Measurements from ENCODE around the gene STIMATE.

STIMATE gene

GRCh38 chr3:52793702-52794611 is 103.4 kb downstream of the STIMATE start:
- TF ChIP-seq LEF1 (IDR thresholded peaks at IDR 0.05; ENCODE audit: borderline replicate concordance) = no peak
- no peak for TF ChIP-seq ARNT (IDR thresholded peaks at IDR 0.05)
- no peak for TF ChIP-seq SP1 (IDR thresholded peaks at IDR 0.05)
- ChIA-PET POLR2A (interaction anchor here (0.8 to 1.6 kb wide), 2 partner anchors 15 to 23 kb away, joined by 3 to 8 read pairs; partner anchors contain the start of gene NEK4), CTCF (interaction anchor here (2.5 kb wide), 1 partner anchor 27 kb away, joined by 10 read pairs; no protein-coding TSS in a partner anchor)
- DNase-seq (ENCODE audit: extremely low spot score) = no peak

GRCh38 chr3:52792961-52793695 is 104.2 kb downstream of the STIMATE start:
- ChIA-PET CTCF (interaction anchor here (1.1 to 2.5 kb wide), 2 partner anchors 28 to 51 kb away, joined by 4 to 10 read pairs; no protein-coding TSS in a partner anchor), POLR2A (interaction anchor here (0.8 to 1.6 kb wide), 2 partner anchors 16 to 22 kb away, joined by 3 to 8 read pairs; partner anchors contain the start of gene NEK4)
- DNase-seq (ENCODE audit: extremely low spot score) = no peak
- TF ChIP-seq BHLHE40 (IDR thresholded peaks at IDR 0.05; ENCODE audit: borderline replicate concordance) = no peak

- TF ChIP-seq HDGF (IDR thresholded peaks at IDR 0.05; ENCODE audit: borderline replicate concordance) (no peak), FOXA1 (IDR thresholded peaks at IDR 0.05) (no peak), PKNOX1 (IDR thresholded peaks at IDR 0.05) (no peak), ELF4 (IDR thresholded peaks at IDR 0.05) (no peak), TARDBP (IDR thresholded peaks at IDR 0.05) (no peak), ZNF384 (IDR thresholded peaks at IDR 0.05) (no peak), FOXM1 (IDR thresholded peaks at IDR 0.05; ENCODE audit: borderline replicate concordance) (no peak), SP1 (IDR thresholded peaks at IDR 0.05) (no peak), NFRKB (IDR thresholded peaks at IDR 0.05) (no peak), SUZ12 (IDR thresholded peaks at IDR 0.05) (no peak), ARNT (IDR thresholded peaks at IDR 0.05) (no peak)
- DNase-seq (ENCODE audit: extremely low spot score) = no peak
- POLR2A ChIA-PET = interaction anchor here (3.2 kb wide), 1 partner anchor 22 kb away, joined by 13 read pairs; the partner anchor contains the start of gene NEK4
- CTCF ChIA-PET = interaction anchor here (0.6 to 2.5 kb wide), 3 partner anchors 21 to 50 kb away, joined by 4 to 10 read pairs (median 4); partner anchors contain the start of gene NEK4
Observed at GRCh38 chr3:52792413-52792812, 104.9 kb downstream of the STIMATE start.

- no peak for TF ChIP-seq L3MBTL2 (conservative IDR thresholded peaks at IDR 0.05)
- TF ChIP-seq SUZ12 (IDR thresholded peaks at IDR 0.05) = no peak
- TF ChIP-seq TARDBP (IDR thresholded peaks at IDR 0.05) = no peak
- DNase-seq (ENCODE audit: extremely low spot score) = no peak
- POLR2A ChIA-PET = interaction anchor here (3.2 kb wide), 1 partner anchor 21 kb away, joined by 13 read pairs; the partner anchor contains the start of gene NEK4
- CTCF ChIA-PET = interaction anchor here (0.6 to 2.5 kb wide), 2 partner anchors 21 to 29 kb away, joined by 4 to 10 read pairs; partner anchors contain the start of gene NEK4
Observed at GRCh38 chr3:52791928-52792327, 105.4 kb downstream of the STIMATE start.

GRCh38 chr3:52791366-52791765 is 106.0 kb downstream of the STIMATE start:
- POLR2A ChIA-PET = interaction anchor here (3.2 kb wide), 1 partner anchor 20 kb away, joined by 13 read pairs; the partner anchor contains the start of gene NEK4
- TF ChIP-seq ELF4 (IDR thresholded peaks at IDR 0.05) (no peak), HDGF (IDR thresholded peaks at IDR 0.05; ENCODE audit: borderline replicate concordance) (no peak), FOXM1 (IDR thresholded peaks at IDR 0.05; ENCODE audit: borderline replicate concordance) (no peak), LEF1 (IDR thresholded peaks at IDR 0.05; ENCODE audit: borderline replicate concordance) (no peak), PKNOX1 (IDR thresholded peaks at IDR 0.05) (no peak), TARDBP (IDR thresholded peaks at IDR 0.05) (no peak), CTBP1 (IDR thresholded peaks at IDR 0.05; ENCODE audit: borderline replicate concordance) (no peak), FOXK2 (IDR thresholded peaks at IDR 0.05) (no peak), ZNF384 (IDR thresholded peaks at IDR 0.05) (no peak), SUZ12 (IDR thresholded peaks at IDR 0.05) (no peak), NFRKB (IDR thresholded peaks at IDR 0.05) (no peak), FOXA1 (IDR thresholded peaks at IDR 0.05) (no peak), SP1 (IDR thresholded peaks at IDR 0.05) (no peak), ARNT (IDR thresholded peaks at IDR 0.05) (no peak), BHLHE40 (IDR thresholded peaks at IDR 0.05; ENCODE audit: borderline replicate concordance) (no peak), L3MBTL2 (conservative IDR thresholded peaks at IDR 0.05) (no peak)
- CTCF ChIA-PET = interaction anchor here (2.5 kb wide), 1 partner anchor 29 kb away, joined by 10 read pairs; no protein-coding TSS in a partner anchor
- DNase-seq (ENCODE audit: extremely low spot score) = no peak

- ChIA-PET CTCF (no interaction called here), POLR2A (interaction anchor here (3.2 kb wide), 1 partner anchor 20 kb away, joined by 13 read pairs; the partner anchor contains the start of gene NEK4)
- TF ChIP-seq NFRKB (IDR thresholded peaks at IDR 0.05) (no peak), LEF1 (IDR thresholded peaks at IDR 0.05; ENCODE audit: borderline replicate concordance) (no peak), FOXM1 (IDR thresholded peaks at IDR 0.05; ENCODE audit: borderline replicate concordance) (no peak)
- DNase-seq (ENCODE audit: extremely low spot score) = no peak
Observed at GRCh38 chr3:52790741-52791140, 106.6 kb downstream of the STIMATE start.

Data from HEK293T (cell line).